ENCODE measurements around the gene TMEM266.

Gene TMEM266

GRCh38 chr15:76183930-76184649 lies 124.3 kb downstream of the TMEM266 start:
- POLR2A ChIA-PET, result no interaction called here
- no peak for DNase-seq (ENCODE audit: extremely low spot score)
- CTCF ChIA-PET, result interaction anchor here (0.6 to 1.0 kb wide), 2 partner anchors 45 to 178 kb away, joined by 3 to 4 read pairs; no protein-coding TSS in a partner anchor
- TF ChIP-seq FOXA1 (IDR thresholded peaks at IDR 0.05) (no peak), SUZ12 (IDR thresholded peaks at IDR 0.05) (no peak), CTBP1 (IDR thresholded peaks at IDR 0.05; ENCODE audit: borderline replicate concordance) (0 out of 2 replicates have a peak, but pooled peaks have one; percentile 16), ELF4 (IDR thresholded peaks at IDR 0.05) (no peak), HDGF (IDR thresholded peaks at IDR 0.05; ENCODE audit: borderline replicate concordance) (no peak), LEF1 (IDR thresholded peaks at IDR 0.05; ENCODE audit: borderline replicate concordance) (no peak), ZNF384 (IDR thresholded peaks at IDR 0.05) (no peak), FOXK2 (IDR thresholded peaks at IDR 0.05) (no peak), SP1 (IDR thresholded peaks at IDR 0.05) (no peak), NFRKB (IDR thresholded peaks at IDR 0.05) (no peak), ARNT (IDR thresholded peaks at IDR 0.05) (no peak), PKNOX1 (IDR thresholded peaks at IDR 0.05) (peak; percentile 79), TARDBP (IDR thresholded peaks at IDR 0.05) (no peak)

- POLR2A ChIA-PET, result interaction anchor here (1.0 to 1.5 kb wide), 2 partner anchors 17 to 127 kb away, joined by 3 to 4 read pairs; partner anchors contain the start of gene ETFA
- TF ChIP-seq FOXM1 (IDR thresholded peaks at IDR 0.05; ENCODE audit: borderline replicate concordance), result no peak
- CTCF ChIA-PET, result interaction anchor here (1.0 kb wide), 1 partner anchor 46 kb away, joined by 4 read pairs; no protein-coding TSS in a partner anchor
- DNase-seq (ENCODE audit: extremely low spot score), result no peak
Measured at GRCh38 chr15:76184650-76185035, 124.9 kb downstream of the TMEM266 start.

GRCh38 chr15:76185716-76186115 lies 125.9 kb downstream of the TMEM266 start:
- peak; percentile 79 for DNase-seq (ENCODE audit: extremely low spot score)
- ChIA-PET CTCF (interaction anchor here (0.6 to 1.2 kb wide), 5 partner anchors 11 to 567 kb away, joined by 3 to 6 read pairs (median 3); no protein-coding TSS in a partner anchor), POLR2A (interaction anchor here (0.8 to 1.5 kb wide), 3 partner anchors 16 to 151 kb away, joined by 3 to 4 read pairs (median 3); partner anchors contain the start of genes ETFA and ISL2)
- no peak for TF ChIP-seq FOXK2 (IDR thresholded peaks at IDR 0.05)
- TF ChIP-seq FOXM1 (IDR thresholded peaks at IDR 0.05; ENCODE audit: borderline replicate concordance), result no peak
- no peak for TF ChIP-seq FOXA1 (IDR thresholded peaks at IDR 0.05)
- TF ChIP-seq ARNT (IDR thresholded peaks at IDR 0.05), result no peak
- TF ChIP-seq SUZ12 (IDR thresholded peaks at IDR 0.05), result no peak
- no peak for TF ChIP-seq L3MBTL2 (conservative IDR thresholded peaks at IDR 0.05)
- TF ChIP-seq NFRKB (IDR thresholded peaks at IDR 0.05), result no peak

- DNase-seq (ENCODE audit: extremely low spot score), result no peak
- CTCF ChIA-PET, result interaction anchor here (0.5 kb wide), 1 partner anchor 14 kb away, joined by 3 read pairs; no protein-coding TSS in a partner anchor
- no peak for TF ChIP-seq SUZ12 (IDR thresholded peaks at IDR 0.05)
- no peak for TF ChIP-seq FOXM1 (IDR thresholded peaks at IDR 0.05; ENCODE audit: borderline replicate concordance)
- TF ChIP-seq PKNOX1 (IDR thresholded peaks at IDR 0.05), result no peak
- TF ChIP-seq LEF1 (IDR thresholded peaks at IDR 0.05; ENCODE audit: borderline replicate concordance), result no peak
- no peak for TF ChIP-seq CTBP1 (IDR thresholded peaks at IDR 0.05; ENCODE audit: borderline replicate concordance)
- TF ChIP-seq ARNT (IDR thresholded peaks at IDR 0.05), result no peak
- TF ChIP-seq L3MBTL2 (conservative IDR thresholded peaks at IDR 0.05), result no peak
- TF ChIP-seq FOXK2 (IDR thresholded peaks at IDR 0.05), result no peak
- no peak for TF ChIP-seq NFRKB (IDR thresholded peaks at IDR 0.05)
- TF ChIP-seq TARDBP (IDR thresholded peaks at IDR 0.05), result no peak
- TF ChIP-seq ZNF384 (IDR thresholded peaks at IDR 0.05), result no peak
- POLR2A ChIA-PET, result interaction anchor here (0.9 kb wide), 1 partner anchor 149 kb away, joined by 6 read pairs; the partner anchor contains the start of gene ISL2
Measured at GRCh38 chr15:76187163-76187562, 127.4 kb downstream of the TMEM266 start.

- CTCF ChIA-PET, result interaction anchor here (0.6 kb wide), 1 partner anchor 144 kb away, joined by 4 read pairs; no protein-coding TSS in a partner anchor
- no peak for DNase-seq (ENCODE audit: extremely low spot score)
- POLR2A ChIA-PET, result no interaction called here
- TF ChIP-seq PKNOX1 (IDR thresholded peaks at IDR 0.05) (no peak), LEF1 (IDR thresholded peaks at IDR 0.05; ENCODE audit: borderline replicate concordance) (no peak), ZNF384 (IDR thresholded peaks at IDR 0.05) (no peak), FOXK2 (IDR thresholded peaks at IDR 0.05) (no peak), FOXM1 (IDR thresholded peaks at IDR 0.05; ENCODE audit: borderline replicate concordance) (no peak), ARNT (IDR thresholded peaks at IDR 0.05) (no peak), SUZ12 (IDR thresholded peaks at IDR 0.05) (no peak), SP1 (IDR thresholded peaks at IDR 0.05) (no peak), CTBP1 (IDR thresholded peaks at IDR 0.05; ENCODE audit: borderline replicate concordance) (no peak), HDGF (IDR thresholded peaks at IDR 0.05; ENCODE audit: borderline replicate concordance) (no peak), L3MBTL2 (conservative IDR thresholded peaks at IDR 0.05) (no peak), FOXA1 (IDR thresholded peaks at IDR 0.05) (no peak), ELF4 (IDR thresholded peaks at IDR 0.05) (no peak), BHLHE40 (IDR thresholded peaks at IDR 0.05; ENCODE audit: borderline replicate concordance) (no peak), TARDBP (IDR thresholded peaks at IDR 0.05) (no peak), NFRKB (IDR thresholded peaks at IDR 0.05) (no peak)
Measured at GRCh38 chr15:76189106-76189505, 129.3 kb downstream of the TMEM266 start.

- ChIA-PET CTCF (interaction anchor here (0.9 to 2.2 kb wide), 3 partner anchors 10 to 1685 kb away, joined by 3 to 6 read pairs (median 3); partner anchors contain the start of gene ISL2), POLR2A (no interaction called here)
- DNase-seq (ENCODE audit: extremely low spot score), result no peak
- TF ChIP-seq BHLHE40 (IDR thresholded peaks at IDR 0.05; ENCODE audit: borderline replicate concordance), result no peak
- no peak for TF ChIP-seq ZNF384 (IDR thresholded peaks at IDR 0.05)
Measured at GRCh38 chr15:76190070-76190564, 130.3 kb downstream of the TMEM266 start.
